GM12801 (cell line): ENCODE data around the gene KCNE5.

Source experiments
- CTCF ChIP-seq: IDR thresholded peaks from one replicate; pipeline ENCODE4 v1.5.1; 2011; ENCODE audit warnings: control low read depth; ENCODE audit not compliant: insufficient read length; ENCODE audit errors: extremely low read depth

The KCNE5 gene

GRCh38 chrX:109624641-109625616 is at the start of gene KCNE5:
KCNE5 (minus strand) TSS chrX:109625172; CDS start chrX:109625020, 152 bp downstream.
- no peak for TF ChIP-seq CTCF

GRCh38 chrX:109672239-109672638 is 47.3 kb upstream of the KCNE5 start:
- TF ChIP-seq CTCF = no peak

GRCh38 chrX:109667986-109668385 is 43.0 kb upstream of the KCNE5 start:
- TF ChIP-seq CTCF = no peak

- no peak for TF ChIP-seq CTCF
Measured at GRCh38 chrX:109660435-109661143, 35.6 kb upstream of the KCNE5 start.

GRCh38 chrX:109658391-109658790 is 33.4 kb upstream of the KCNE5 start:
- no peak for TF ChIP-seq CTCF

- no peak for TF ChIP-seq CTCF
Measured at GRCh38 chrX:109656774-109657173, 31.8 kb upstream of the KCNE5 start.

- no peak for TF ChIP-seq CTCF
Measured at GRCh38 chrX:109655502-109656201, 30.7 kb upstream of the KCNE5 start.
